GM19025 (cell line): ENCODE results near the gene RBMS2.
"Not testable (repeated sequence)": the region's sequence is repeated elsewhere in the genome, so short reads cannot be mapped to it uniquely, and the experiment has no call there.

Experiments used
- ATAC-seq: cut with Tn5 transposase; IDR thresholded peaks from one replicate; pipeline ENCODE4 v1.9.1; 2021; ENCODE audit warnings: mild to moderate bottlenecking, low read depth, moderate library complexity; ENCODE audit not compliant: unreplicated experiment

RBMS2 gene

GRCh38 chr12:56577248-56577647 lies 55.6 kb downstream of the RBMS2 start:
- ATAC-seq, result not testable (repeated sequence)

GRCh38 chr12:56578983-56579546 lies 57.4 kb downstream of the RBMS2 start:
- ATAC-seq, result no peak

GRCh38 chr12:56581418-56582145 lies 60.0 kb downstream of the RBMS2 start:
- ATAC-seq, result no peak

GRCh38 chr12:56585098-56585497 lies 63.5 kb downstream of the RBMS2 start:
- no peak for ATAC-seq

- ATAC-seq, result no peak
These were observed 68.2 kb downstream of the RBMS2 start for GRCh38 chr12:56589783-56590182.

GRCh38 chr12:56590237-56590830 lies 68.7 kb downstream of the RBMS2 start:
- no peak for ATAC-seq

- ATAC-seq, result no peak
These were observed 69.5 kb downstream of the RBMS2 start for GRCh38 chr12:56591126-56591525.

- ATAC-seq, result no peak
These were observed 70.3 kb downstream of the RBMS2 start for GRCh38 chr12:56591961-56592360.

- ATAC-seq, result peak; percentile 48
These were observed 72.4 kb downstream of the RBMS2 start for GRCh38 chr12:56593909-56594621.

- no peak for ATAC-seq
These were observed 75.2 kb downstream of the RBMS2 start for GRCh38 chr12:56596815-56597214.

GRCh38 chr12:56599041-56599440 lies 77.4 kb downstream of the RBMS2 start:
- no peak for ATAC-seq

GRCh38 chr12:56599797-56600196 lies 78.2 kb downstream of the RBMS2 start:
- no peak for ATAC-seq

GRCh38 chr12:56600753-56601152 lies 79.1 kb downstream of the RBMS2 start:
- ATAC-seq, result no peak

GRCh38 chr12:56601503-56601902 lies 79.9 kb downstream of the RBMS2 start:
- no peak for ATAC-seq

- ATAC-seq, result no peak
These were observed 80.6 kb downstream of the RBMS2 start for GRCh38 chr12:56602239-56602638.

- no peak for ATAC-seq
These were observed 82.7 kb downstream of the RBMS2 start for GRCh38 chr12:56604355-56604754.

- ATAC-seq, result no peak
These were observed 93.0 kb downstream of the RBMS2 start for GRCh38 chr12:56614627-56615026.

GRCh38 chr12:56616244-56616643 lies 94.6 kb downstream of the RBMS2 start:
- ATAC-seq, result no peak

- ATAC-seq, result no peak
These were observed 95.3 kb downstream of the RBMS2 start for GRCh38 chr12:56616925-56617324.

GRCh38 chr12:56622535-56622934 lies 100.9 kb downstream of the RBMS2 start:
- no peak for ATAC-seq

- no peak for ATAC-seq
These were observed 105.1 kb downstream of the RBMS2 start for GRCh38 chr12:56626701-56627100.
